SK-N-SH (cell line): ENCODE measurements around the gene ARHGAP27.

ENCODE experiments used
- EZH2phosphoT487 ChIP-seq: fragments of 200-600 bp; sonication (generic); IDR thresholded peaks from 2 replicates; pipeline ENCODE4 v1.6.1; 2017; ENCODE audit warnings: low read depth, mixed run types, mild to moderate bottlenecking, antibody characterized with exemption, moderate library complexity, borderline replicate concordance
- FOSL2 ChIP-seq: IDR thresholded peaks from 2 replicates; pipeline ENCODE4 v1.4.0; 2012; ENCODE audit warnings: low read depth, mild to moderate bottlenecking, moderate library complexity, borderline replicate concordance
- IRF3 ChIP-seq: fragments of 150-350 bp; IDR thresholded peaks from 2 replicates; pipeline ENCODE4 v1.6.1; 2016; ENCODE audit warnings: mild to moderate bottlenecking, low read depth, low read length
- RAD21 ChIP-seq: IDR thresholded peaks from 2 replicates; pipeline ENCODE4 v1.6.1; 2012; ENCODE audit warnings: mild to moderate bottlenecking, low read length
- RCOR1 ChIP-seq: fragments of 150-350 bp; IDR thresholded peaks from 2 replicates; pipeline ENCODE4 v1.6.1; 2017; ENCODE audit warnings: antibody characterized with exemption, low read length
- REST ChIP-seq: IDR thresholded peaks from 2 replicates; pipeline ENCODE4 v1.6.1; 2012; ENCODE audit warnings: mild to moderate bottlenecking, low read depth, low read length, moderate library complexity
- RFX5 ChIP-seq: IDR thresholded peaks from 2 replicates; pipeline ENCODE4 v1.6.1; 2012; ENCODE audit warnings: mild to moderate bottlenecking, improper control_type of control experiment, low read length
- TCF12 ChIP-seq: IDR thresholded peaks from 2 replicates; pipeline ENCODE4 v1.4.0; 2012
- YY1 ChIP-seq: IDR thresholded peaks from 2 replicates; pipeline ENCODE4 v1.4.0; 2012; ENCODE audit warnings: low read depth, mild to moderate bottlenecking
- ZBTB33 ChIP-seq: IDR thresholded peaks from 2 replicates; pipeline ENCODE4 v1.4.0; 2012; ENCODE audit warnings: low read depth, borderline replicate concordance
- TF ChIP-seq, protein P1 (sequence below): fragments of 200-600 bp; sonication (generic); IDR thresholded peaks from 2 replicates; pipeline ENCODE4 v1.6.1; 2017; ENCODE audit warnings: antibody characterized with exemption, mild to moderate bottlenecking, moderate library complexity
- TF ChIP-seq, protein P2 (sequence below): IDR thresholded peaks from 2 replicates; pipeline ENCODE4 v1.4.0; 2012; ENCODE audit warnings: low read depth
- TF ChIP-seq, protein P3 (sequence below): IDR thresholded peaks from 2 replicates; pipeline ENCODE4; 2012

DNA sequence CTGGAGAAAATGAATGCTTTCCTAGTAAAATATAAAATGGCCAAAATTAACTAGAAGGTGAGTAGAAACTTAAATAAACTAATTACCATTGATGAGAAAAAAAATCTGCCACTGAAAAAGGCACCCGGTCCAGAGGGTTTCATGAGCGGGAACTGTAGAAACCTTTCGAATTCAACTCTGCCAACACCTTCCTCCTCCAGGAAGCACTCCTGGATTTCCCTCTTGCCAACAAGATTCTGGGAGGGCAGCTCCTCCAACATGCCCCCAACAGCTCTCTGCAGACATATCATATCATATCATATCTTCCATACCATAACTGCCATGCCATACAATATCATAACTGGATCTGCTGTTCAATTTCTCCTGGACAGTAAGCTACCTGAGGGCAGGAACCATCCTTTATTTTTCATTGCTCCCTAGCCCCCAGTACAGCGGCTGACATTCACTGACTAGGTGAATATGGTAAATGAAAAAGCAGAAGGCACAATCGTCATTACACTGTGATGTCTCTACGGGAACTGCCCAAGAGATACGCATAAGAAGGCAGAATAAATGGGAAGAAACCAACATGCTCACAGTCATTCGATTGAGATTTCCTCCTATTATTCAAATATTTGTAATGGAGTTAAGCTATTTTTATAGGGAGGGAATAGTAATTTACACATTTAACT, 9.2 kb downstream of the ARHGAP27 start:
- TF ChIP-seq, protein P1, sequence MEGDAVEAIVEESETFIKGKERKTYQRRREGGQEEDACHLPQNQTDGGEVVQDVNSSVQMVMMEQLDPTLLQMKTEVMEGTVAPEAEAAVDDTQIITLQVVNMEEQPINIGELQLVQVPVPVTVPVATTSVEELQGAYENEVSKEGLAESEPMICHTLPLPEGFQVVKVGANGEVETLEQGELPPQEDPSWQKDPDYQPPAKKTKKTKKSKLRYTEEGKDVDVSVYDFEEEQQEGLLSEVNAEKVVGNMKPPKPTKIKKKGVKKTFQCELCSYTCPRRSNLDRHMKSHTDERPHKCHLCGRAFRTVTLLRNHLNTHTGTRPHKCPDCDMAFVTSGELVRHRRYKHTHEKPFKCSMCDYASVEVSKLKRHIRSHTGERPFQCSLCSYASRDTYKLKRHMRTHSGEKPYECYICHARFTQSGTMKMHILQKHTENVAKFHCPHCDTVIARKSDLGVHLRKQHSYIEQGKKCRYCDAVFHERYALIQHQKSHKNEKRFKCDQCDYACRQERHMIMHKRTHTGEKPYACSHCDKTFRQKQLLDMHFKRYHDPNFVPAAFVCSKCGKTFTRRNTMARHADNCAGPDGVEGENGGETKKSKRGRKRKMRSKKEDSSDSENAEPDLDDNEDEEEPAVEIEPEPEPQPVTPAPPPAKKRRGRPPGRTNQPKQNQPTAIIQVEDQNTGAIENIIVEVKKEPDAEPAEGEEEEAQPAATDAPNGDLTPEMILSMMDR: no peak
- no peak for TF ChIP-seq EZH2phosphoT487
- TF ChIP-seq, protein P2, sequence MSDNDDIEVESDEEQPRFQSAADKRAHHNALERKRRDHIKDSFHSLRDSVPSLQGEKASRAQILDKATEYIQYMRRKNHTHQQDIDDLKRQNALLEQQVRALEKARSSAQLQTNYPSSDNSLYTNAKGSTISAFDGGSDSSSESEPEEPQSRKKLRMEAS: no peak
- no peak for TF ChIP-seq ZBTB33
- TF ChIP-seq TCF12: no peak
- no peak for TF ChIP-seq IRF3
- no peak for TF ChIP-seq REST
- no peak for TF ChIP-seq RFX5
- TF ChIP-seq RAD21: no peak
- TF ChIP-seq FOSL2: no peak
- no peak for TF ChIP-seq YY1
- no peak for TF ChIP-seq RCOR1
- TF ChIP-seq, protein P3, sequence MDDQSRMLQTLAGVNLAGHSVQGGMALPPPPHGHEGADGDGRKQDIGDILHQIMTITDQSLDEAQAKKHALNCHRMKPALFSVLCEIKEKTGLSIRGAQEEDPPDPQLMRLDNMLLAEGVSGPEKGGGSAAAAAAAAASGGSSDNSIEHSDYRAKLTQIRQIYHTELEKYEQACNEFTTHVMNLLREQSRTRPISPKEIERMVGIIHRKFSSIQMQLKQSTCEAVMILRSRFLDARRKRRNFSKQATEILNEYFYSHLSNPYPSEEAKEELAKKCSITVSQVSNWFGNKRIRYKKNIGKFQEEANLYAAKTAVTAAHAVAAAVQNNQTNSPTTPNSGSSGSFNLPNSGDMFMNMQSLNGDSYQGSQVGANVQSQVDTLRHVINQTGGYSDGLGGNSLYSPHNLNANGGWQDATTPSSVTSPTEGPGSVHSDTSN: no peak
